HG03460 (cell line): ENCODE results near the gene BCAS3.
"Not testable (repeated sequence)": the region's sequence is repeated elsewhere in the genome, so short reads cannot be mapped to it uniquely, and the experiment has no call there.

ENCODE experiments used
- ATAC-seq: cut with Tn5 transposase; IDR thresholded peaks from one replicate; pipeline ENCODE4 v1.9.1; 2021; ENCODE audit not compliant: unreplicated experiment

The BCAS3 gene

GRCh38 chr17:60862482-60862881, 184.8 kb downstream of the BCAS3 start:
- no peak for ATAC-seq

DNA sequence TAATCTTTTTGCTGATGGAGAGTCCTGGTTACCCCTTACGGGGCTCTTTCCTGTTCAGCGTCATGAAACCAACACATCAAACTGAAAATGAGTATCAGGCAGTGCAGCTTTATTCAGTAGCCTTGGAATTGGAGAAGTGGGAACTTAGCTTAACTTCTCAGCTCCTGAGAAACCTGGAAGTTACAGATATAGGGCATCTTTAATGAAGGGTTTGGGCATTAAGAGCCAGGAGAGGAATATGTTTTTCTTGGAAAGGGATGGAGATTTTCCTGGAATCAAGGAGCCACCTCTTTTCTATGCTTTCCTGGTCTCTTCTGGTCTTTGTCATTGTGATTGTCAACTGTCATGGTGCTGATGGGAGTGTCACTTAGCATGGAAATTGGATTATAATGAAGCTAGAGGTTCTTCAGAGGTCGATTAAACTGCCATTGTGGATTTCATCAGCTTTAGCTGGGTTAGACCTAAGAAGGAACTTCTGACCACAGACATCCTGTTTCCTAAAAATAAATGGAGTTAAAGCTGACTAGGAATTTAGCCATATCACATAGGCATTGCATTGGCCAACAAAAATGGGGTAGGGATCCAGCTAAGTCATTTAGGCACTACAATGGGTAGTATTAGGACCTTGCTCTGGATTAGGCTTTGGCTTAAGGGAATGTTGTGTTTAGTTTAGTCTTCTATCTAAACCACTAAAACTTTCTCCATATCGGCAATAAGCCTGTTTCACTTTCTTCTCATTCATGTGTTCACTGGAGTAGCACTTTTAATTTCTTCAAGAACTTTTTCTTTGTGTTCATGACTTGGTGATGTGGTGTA, 186.4 kb downstream of the BCAS3 start:
- ATAC-seq = no peak

GRCh38 chr17:60864708-60865005, 187.0 kb downstream of the BCAS3 start:
- ATAC-seq = no peak

- ATAC-seq = no peak
Measured at GRCh38 chr17:60874772-60875171, 197.1 kb downstream of the BCAS3 start.

GRCh38 chr17:60886731-60887613, 209.3 kb downstream of the BCAS3 start:
- ATAC-seq = not testable (repeated sequence)

DNA sequence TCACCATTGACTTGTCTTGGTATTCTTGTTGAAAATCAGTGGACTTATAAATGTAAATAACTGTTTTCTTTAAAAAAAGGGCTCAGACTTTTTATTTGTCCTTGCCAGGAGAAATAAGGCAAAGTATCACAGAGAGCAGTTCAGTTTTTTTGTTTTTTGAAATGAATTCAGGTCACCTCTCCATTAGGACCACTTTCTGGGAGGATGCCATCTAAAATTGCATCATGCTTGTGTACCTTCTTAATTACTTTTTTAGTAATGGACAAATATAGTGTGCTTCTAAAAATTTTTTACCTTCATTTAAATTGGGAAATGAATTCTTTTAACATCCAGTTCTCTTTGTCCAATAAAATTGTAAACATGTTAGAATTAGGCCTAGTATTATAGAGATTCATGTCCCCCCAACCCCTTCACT, 210.0 kb downstream of the BCAS3 start:
- no peak for ATAC-seq

DNA sequence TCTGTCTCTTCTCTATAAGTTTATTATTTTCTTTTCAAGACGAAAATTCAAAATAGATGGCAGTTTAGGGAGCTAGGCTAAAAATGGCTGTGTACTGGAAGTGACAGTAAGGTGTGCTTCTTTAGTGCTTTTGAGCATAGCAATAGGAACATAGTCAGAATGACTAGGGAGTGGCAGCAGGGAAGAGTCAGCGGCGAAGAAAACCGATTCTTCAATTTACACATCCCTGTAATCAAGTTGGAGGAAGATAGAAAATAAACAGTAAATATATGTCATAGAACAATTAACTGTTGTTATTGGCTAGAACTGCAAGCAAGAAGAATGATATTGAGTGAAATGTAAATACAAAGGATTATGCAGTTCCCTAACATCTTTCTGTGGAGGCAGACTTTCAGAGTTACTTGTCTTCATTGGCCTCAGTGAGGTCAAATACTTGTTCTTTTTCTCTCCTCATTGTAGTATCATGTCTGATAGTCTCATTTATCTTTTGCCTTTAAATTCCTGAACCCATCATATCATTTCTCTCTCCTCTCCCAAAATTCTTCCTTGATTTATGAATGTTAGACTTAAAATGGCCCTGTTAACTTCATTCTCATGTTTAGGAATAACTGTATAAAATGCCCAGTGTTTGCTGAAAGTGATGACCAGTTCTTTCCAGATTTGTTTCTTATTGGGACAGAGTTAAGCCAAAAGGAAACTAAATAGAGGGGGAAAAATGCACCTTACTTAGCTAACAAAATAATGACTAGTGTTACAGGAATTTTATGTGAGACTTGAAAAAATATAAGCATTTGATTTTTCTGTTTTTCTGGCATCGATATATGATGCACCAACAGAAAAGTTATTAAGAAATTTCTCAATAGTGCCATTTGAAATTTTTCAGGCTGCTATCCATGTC, 211.4 kb downstream of the BCAS3 start:
- no peak for ATAC-seq

- no peak for ATAC-seq
Measured at GRCh38 chr17:60891149-60891548, 213.5 kb downstream of the BCAS3 start.

DNA sequence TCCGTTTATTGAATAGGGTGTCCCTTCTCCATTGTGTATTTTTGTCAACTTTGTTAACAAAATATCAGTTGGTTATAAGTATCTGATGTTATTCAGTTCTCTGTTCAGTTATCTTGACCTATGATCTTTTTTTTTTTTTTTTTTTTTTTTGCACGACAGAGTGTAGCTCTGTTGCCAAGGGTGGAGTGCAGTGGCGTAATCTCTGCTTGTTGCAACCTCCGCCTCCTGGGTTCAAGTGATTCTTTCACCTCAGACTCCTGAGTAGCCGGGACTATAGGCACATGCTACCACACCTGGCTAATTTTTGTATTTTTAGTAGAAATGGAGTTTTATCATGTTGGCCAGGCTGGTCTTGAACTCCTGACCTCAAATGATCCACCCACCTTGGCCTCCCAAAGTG, 215.8 kb downstream of the BCAS3 start:
- ATAC-seq = no peak

GRCh38 chr17:60896996-60897395, 219.3 kb downstream of the BCAS3 start:
- ATAC-seq = no peak

- ATAC-seq = no peak
Measured at GRCh38 chr17:60899115-60899514, 221.5 kb downstream of the BCAS3 start.

DNA sequence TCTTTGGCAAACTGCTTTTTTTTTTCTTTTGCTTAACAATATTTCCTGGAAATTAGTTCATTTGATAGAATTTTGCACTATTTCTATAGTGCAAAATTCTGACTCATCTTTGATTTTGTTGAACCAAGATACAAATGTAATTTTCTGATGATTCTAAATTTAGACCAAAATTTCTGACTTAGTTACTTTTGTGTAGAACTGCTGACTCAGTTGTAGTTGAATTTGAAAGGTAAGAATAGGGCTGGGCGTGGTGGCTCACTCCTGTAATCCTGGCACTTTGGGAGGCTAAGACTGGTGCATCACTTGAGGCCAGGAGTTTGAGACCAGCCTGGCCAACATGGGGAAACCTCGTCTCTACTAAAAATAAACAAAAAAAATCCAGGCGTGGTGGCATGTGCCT, 223.0 kb downstream of the BCAS3 start:
- no peak for ATAC-seq

DNA sequence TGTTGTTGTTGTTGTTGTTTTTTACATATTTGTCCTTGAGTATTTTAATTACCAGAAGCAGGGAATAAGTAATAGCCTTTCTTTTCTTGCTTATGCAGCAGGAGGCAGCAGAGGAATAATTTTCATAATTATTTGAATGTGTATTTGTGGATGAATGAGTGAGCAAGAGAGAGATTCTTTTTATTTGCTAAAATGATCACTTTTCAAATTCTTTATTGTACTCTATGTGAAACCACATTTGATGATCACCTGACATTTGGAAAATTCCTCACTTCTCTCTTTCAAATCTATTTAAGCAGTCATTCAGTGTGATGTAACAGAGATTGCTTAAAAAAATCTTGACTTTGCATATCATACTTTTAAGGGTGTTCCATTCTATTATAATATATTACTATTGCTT, 223.6 kb downstream of the BCAS3 start:
- no peak for ATAC-seq

- no peak for ATAC-seq
Measured at GRCh38 chr17:60901806-60902205, 224.2 kb downstream of the BCAS3 start.

- no peak for ATAC-seq
Measured at GRCh38 chr17:60902399-60902798, 224.7 kb downstream of the BCAS3 start.

DNA sequence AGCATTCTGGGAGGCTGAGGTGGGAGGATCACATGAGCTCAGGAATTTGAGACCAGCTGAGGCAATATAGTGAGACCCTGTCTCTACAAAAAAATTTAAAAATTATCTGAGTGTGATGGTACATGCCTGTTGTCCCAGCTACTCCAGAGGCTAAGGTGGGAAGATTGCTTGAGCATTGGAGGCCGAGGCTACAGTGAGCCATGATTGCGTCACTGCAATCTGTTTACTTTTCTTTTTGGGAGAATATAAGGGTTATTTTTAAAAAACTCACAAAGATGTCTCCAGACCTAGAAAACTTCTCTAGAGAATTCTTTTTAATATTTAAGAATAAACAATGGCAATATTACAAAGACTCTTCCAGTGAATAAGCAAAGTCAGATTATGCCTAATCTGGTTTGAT, 226.9 kb downstream of the BCAS3 start:
- no peak for ATAC-seq

GRCh38 chr17:60905709-60906108, 228.1 kb downstream of the BCAS3 start:
- no peak for ATAC-seq

DNA sequence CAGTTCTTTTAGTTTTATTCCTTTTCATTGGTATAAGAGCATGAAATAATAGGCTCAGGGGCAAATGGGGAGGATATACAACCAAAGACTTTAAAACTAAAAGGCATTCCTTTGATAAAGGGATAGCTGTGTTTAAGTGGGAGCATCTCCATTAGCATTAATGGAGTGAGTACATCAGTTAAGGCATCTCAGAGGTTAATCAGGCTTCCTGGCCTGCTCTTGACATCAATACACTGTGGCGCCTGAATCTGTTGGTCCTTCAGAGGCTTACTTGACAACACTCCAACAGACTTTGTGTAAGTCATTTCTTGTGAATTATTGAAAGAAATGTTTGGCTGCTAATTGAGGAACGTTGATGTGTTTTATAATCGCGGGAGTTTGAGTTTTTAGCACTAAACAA, 230.7 kb downstream of the BCAS3 start:
- no peak for ATAC-seq

- ATAC-seq = no peak
Measured at GRCh38 chr17:60909405-60909804, 231.8 kb downstream of the BCAS3 start.

GRCh38 chr17:60910415-60910814, 232.8 kb downstream of the BCAS3 start:
- ATAC-seq = no peak

GRCh38 chr17:60914078-60914477, 236.4 kb downstream of the BCAS3 start:
- ATAC-seq = no peak
